Heart left ventricle (tissue), 13 donors: ENCODE results near the gene ABCA10.

Experiments
- CTCF ChIP-seq, 12 donors: fragments of 200-600 bp; sonication (generic) in 4 of 12; IDR thresholded peaks; one replicate each; pipeline versions ENCODE4 v1.5.0 to v1.8.0; 2018 to 2022; ENCODE audit warnings: antibody characterized with exemption in 12 of 12, mild to moderate bottlenecking in 5 of 12
- POLR2A ChIP-seq, 2 donors: fragments of 450-650 bp; IDR thresholded peaks; one replicate each; pipeline ENCODE4 v1.6.1; 2017; ENCODE audit warnings: antibody characterized with exemption in 2 of 2, mild to moderate bottlenecking in 2 of 2, moderate library complexity in 2 of 2
- donor health status: ischemic (EF 13 %, LVEDD 7.1; RV severe dilation, severe dysfunction).
- donor health status: DM: no; HTN: yes; CAD: no.
- donor health status: DM: no; HTN: no; CAD: no.
- donor health status: ischemic (EF 25% LVEDD 6.9; RV normal size, moderate dysfunction).
- donor health status: ischemic (EF 25% LVEDD 5.7; RV mildly dilated, moderate dysfunction).
- donor health status: ischemic (EF 35%, LVEDD 5.7; RV mildly dilated, moderate dysfunction).
- donor health status: nonischemic (EF 11% LVEDD 7.7; RV severe dilation, severe dysfunction).
- donor health status: DM: yes; HTN: yes; CAD: no.
- donor health status: PGD.
- donor health status: ischemic (EF 29% LVEDD 5.4; RV normal size, mild dysfunction).
- donor health status: nonischemic (EF 23%, LVEDD 6.1; RV moderate dilation, normal function).

GRCh38 chr17:69250641-69251040, 22.0 kb upstream of the ABCA10 start:
- TF ChIP-seq CTCF (IDR thresholded peaks at IDR 0.05), result no peak
- no peak for TF ChIP-seq POLR2A (IDR thresholded peaks at IDR 0.05)
